ENCODE data around the gene MTA1. TPM values are rescaled to one million over a fixed set of nuclear protein-coding genes. Genes with fewer than 3 reads are reported as not detected.
A peak's percentile ranks its signal among the peaks of the same experiment; 100 is the strongest.

MTA1 gene
- total RNA-seq, 1 donor from 2014 or later = 74.8 TPM

DNA sequence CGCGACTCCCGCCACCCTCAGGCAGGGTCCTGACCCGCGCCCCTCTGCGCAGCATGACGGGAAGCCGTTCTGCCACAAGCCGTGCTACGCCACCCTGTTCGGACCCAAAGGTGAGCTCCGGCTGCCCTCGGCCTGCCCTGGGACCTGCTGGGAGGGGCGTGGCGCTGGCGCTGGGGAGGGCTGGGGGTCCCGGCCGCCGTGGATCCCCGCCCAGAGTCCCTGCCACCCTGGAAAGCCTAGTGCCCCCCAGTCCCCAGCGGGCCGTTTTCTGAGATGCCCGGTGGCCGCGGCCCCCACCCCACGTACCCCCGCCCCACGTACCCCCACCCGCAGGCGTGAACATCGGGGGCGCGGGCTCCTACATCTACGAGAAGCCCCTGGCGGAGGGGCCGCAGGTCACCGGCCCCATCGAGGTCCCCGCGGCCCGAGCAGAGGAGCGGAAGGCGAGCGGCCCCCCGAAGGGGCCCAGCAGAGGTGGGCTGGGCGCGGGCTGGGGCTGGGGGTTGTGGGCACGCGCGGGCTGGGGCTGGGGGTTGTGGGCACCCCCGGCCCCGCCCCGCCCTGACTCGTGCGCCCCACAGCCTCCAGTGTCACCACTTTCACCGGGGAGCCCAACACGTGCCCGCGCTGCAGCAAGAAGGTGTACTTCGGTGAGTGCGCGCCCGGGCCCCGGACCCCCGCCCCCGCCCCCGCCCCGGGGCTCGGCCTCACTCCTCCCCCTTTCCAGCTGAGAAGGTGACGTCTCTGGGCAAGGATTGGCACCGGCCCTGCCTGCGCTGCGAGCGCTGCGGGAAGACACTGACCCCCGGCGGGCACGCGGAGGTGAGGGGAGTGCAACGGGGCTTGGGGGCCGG, 59.0 kb downstream of the MTA1 start:
- ATAC-seq (no peak), DNase-seq (no peak)
- intact Hi-C loops (cut with DNase I) = no loop called here
- no peak overlapping the region for H3K27ac ChIP-seq
- no peaks in the 10 kb centered on the region for H3K9me3 ChIP-seq
- H3K4me3 ChIP-seq = no peak overlapping the region
- H3K27me3 ChIP-seq = peaks cover 12% of the 10 kb centered on the region
- no peaks in the 10 kb centered on the region for H3K36me3 ChIP-seq
- H3K4me1 ChIP-seq = peaks cover 48% of the 10 kb centered on the region
- TF ChIP-seq, protein P1, sequence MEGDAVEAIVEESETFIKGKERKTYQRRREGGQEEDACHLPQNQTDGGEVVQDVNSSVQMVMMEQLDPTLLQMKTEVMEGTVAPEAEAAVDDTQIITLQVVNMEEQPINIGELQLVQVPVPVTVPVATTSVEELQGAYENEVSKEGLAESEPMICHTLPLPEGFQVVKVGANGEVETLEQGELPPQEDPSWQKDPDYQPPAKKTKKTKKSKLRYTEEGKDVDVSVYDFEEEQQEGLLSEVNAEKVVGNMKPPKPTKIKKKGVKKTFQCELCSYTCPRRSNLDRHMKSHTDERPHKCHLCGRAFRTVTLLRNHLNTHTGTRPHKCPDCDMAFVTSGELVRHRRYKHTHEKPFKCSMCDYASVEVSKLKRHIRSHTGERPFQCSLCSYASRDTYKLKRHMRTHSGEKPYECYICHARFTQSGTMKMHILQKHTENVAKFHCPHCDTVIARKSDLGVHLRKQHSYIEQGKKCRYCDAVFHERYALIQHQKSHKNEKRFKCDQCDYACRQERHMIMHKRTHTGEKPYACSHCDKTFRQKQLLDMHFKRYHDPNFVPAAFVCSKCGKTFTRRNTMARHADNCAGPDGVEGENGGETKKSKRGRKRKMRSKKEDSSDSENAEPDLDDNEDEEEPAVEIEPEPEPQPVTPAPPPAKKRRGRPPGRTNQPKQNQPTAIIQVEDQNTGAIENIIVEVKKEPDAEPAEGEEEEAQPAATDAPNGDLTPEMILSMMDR (IDR thresholded peaks at IDR 0.05) = no peak

- intact Hi-C loops (cut with DNase I) = no loop called here
- H3K27ac ChIP-seq = no peak overlapping the region
These were observed 60.0 kb downstream of the MTA1 start for GRCh38 chr14:105479431-105480158.

GRCh38 chr14:105480199-105480746, 60.6 kb downstream of the MTA1 start:
- TF ChIP-seq, protein P1 (IDR thresholded peaks at IDR 0.05) = no peak
- Histone ChIP-seq H3K4me1 (peaks cover 52% of the 10 kb centered on the region), H3K27me3 (peaks cover 9% of the 10 kb centered on the region), H3K9me3 (no peaks in the 10 kb centered on the region), H3K36me3 (no peaks in the 10 kb centered on the region), H3K27ac (peak overlapping the region; percentile 98), H3K4me3 (no peak overlapping the region)
- DNase-seq (no peak), ATAC-seq (no peak)
- intact Hi-C loops (cut with DNase I) = no loop called here

More at GRCh38 chr14:105479431-105480158, 60.0 kb downstream of the MTA1 start:
- Histone ChIP-seq H3K9me3 (no peaks in the 10 kb centered on the region), H3K4me1 (peaks cover 52% of the 10 kb centered on the region), H3K4me3 (no peak overlapping the region), H3K36me3 (no peaks in the 10 kb centered on the region), H3K27me3 (peaks cover 12% of the 10 kb centered on the region)
- TF ChIP-seq, protein P1 (IDR thresholded peaks at IDR 0.05) = no peak
- DNase-seq = no peak
- ATAC-seq = no peak

GRCh38 chr14:105480807-105481801, 61.5 kb downstream of the MTA1 start:
- TF ChIP-seq, protein P1 (IDR thresholded peaks at IDR 0.05) = peak; percentile 100
- Histone ChIP-seq H3K9me3 (no peaks in the 10 kb centered on the region), H3K4me3 (peak overlapping the region; percentile 40), H3K36me3 (no peaks in the 10 kb centered on the region), H3K4me1 (peaks cover 60% of the 10 kb centered on the region), H3K27me3 (peaks cover under 1% of the 10 kb centered on the region), H3K27ac (peak overlapping the region; percentile 98)
- intact Hi-C loops (cut with DNase I) = no loop called here
- ATAC-seq = peak; percentile 85
- peak; percentile 93 for DNase-seq
